Hepatocyte (in vitro differentiated cells): ENCODE measurements around the gene DGKG.

Experiments
- CTCF ChIP-seq: fragments of 200-600 bp; sonication (generic); IDR thresholded peaks from 2 replicates; pipeline ENCODE4 v1.5.1; 2016; ENCODE audit warnings: antibody characterized with exemption, mild to moderate bottlenecking; ENCODE audit not compliant: poor library complexity
- EZH2 ChIP-seq: fragments of 200-600 bp; sonication (generic); IDR thresholded peaks from 2 replicates; pipeline ENCODE4 v1.6.1; 2016; ENCODE audit warnings: antibody characterized with exemption, mild to moderate bottlenecking, borderline replicate concordance
- EZH2phosphoT487 ChIP-seq: fragments of 200-600 bp; sonication (generic); IDR thresholded peaks from one replicate; pipeline ENCODE4 v1.6.1; 2018; ENCODE audit warnings: antibody characterized with exemption, mild to moderate bottlenecking, low read depth, moderate library complexity; ENCODE audit not compliant: unreplicated experiment, severe bottlenecking

GRCh38 chr3:186401556-186401955 is 39.5 kb upstream of the DGKG start:
- TF ChIP-seq CTCF: no peak
- TF ChIP-seq EZH2phosphoT487: no peak
- TF ChIP-seq EZH2: no peak
